HepG2 (cell line): Measurements from ENCODE around the gene STX4. TPM values are rescaled to one million over a fixed set of nuclear protein-coding genes. Genes with fewer than 3 reads are reported as not detected.

ENCODE experiments used
- ATF7-NPFF ChIP-seq: sonication (generic); formaldehyde crosslinking; IDR thresholded peaks from 2 replicates; pipeline ENCODE4 v1.8.1; 2023; ENCODE audit warnings: mild to moderate bottlenecking, low read depth, missing genetic modification reagents, moderate library complexity
- CREM ChIP-seq, 2 experiments: sonication (generic) in 1 of 2; formaldehyde crosslinking in 1 of 2; IDR thresholded peaks; 2 replicates each; pipeline versions ENCODE4 v1.4.0 to v1.6.1; 2016 to 2020; ENCODE audit warnings: antibody characterized with exemption in 1 of 2, mild to moderate bottlenecking in 1 of 2, missing genetic modification reagents in 1 of 2
- DR1 ChIP-seq: sonication (generic); formaldehyde crosslinking; IDR thresholded peaks from 2 replicates; pipeline ENCODE4 v1.8.0; 2021; ENCODE audit warnings: mild to moderate bottlenecking, missing genetic modification reagents, inconsistent platforms
- FOXA1 ChIP-seq, 2 experiments: fragments of 450-650 bp in 1 of 2; sonication (generic) in 1 of 2; formaldehyde crosslinking in 1 of 2; IDR thresholded peaks; 2 replicates each; pipeline versions ENCODE4 v1.4.0 to v1.6.1; 2016 to 2020; ENCODE audit warnings: missing genetic modification reagents in 1 of 2
- IKZF1 ChIP-seq: fragments of 450-650 bp; IDR thresholded peaks from 2 replicates; pipeline ENCODE4 v1.7.1; 2016
- PHF21A ChIP-seq: sonication (generic); formaldehyde crosslinking; IDR thresholded peaks from 2 replicates; pipeline ENCODE4 v1.5.0; 2020; ENCODE audit warnings: mild to moderate bottlenecking, missing genetic modification reagents
- SNAPC2 ChIP-seq: sonication (generic); formaldehyde crosslinking; IDR thresholded peaks from 2 replicates; pipeline ENCODE4 v1.8.1; 2022; ENCODE audit warnings: mild to moderate bottlenecking, missing genetic modification reagents
- ZBTB8A ChIP-seq: sonication (generic); formaldehyde crosslinking; IDR thresholded peaks from 2 replicates; pipeline ENCODE4 v1.4.0; 2020; ENCODE audit warnings: mild to moderate bottlenecking, low read depth, missing genetic modification reagents, borderline replicate concordance
- ZEB1 ChIP-seq: IDR thresholded peaks from 2 replicates; pipeline ENCODE4 v1.6.1; 2012; ENCODE audit warnings: mild to moderate bottlenecking, low read depth, inconsistent platforms; ENCODE audit not compliant: insufficient replicate concordance
- ZMYM2 ChIP-seq: sonication (generic); formaldehyde crosslinking; IDR thresholded peaks from 2 replicates; pipeline ENCODE4 v1.8.0; 2022; ENCODE audit warnings: mild to moderate bottlenecking, missing genetic modification reagents
- ZNF160 ChIP-seq: sonication (generic); formaldehyde crosslinking; IDR thresholded peaks from 2 replicates; pipeline ENCODE4 v1.8.0; 2022; ENCODE audit warnings: mild to moderate bottlenecking, inconsistent platforms, missing genetic modification reagents
- ZNF260 ChIP-seq: sonication (generic); formaldehyde crosslinking; IDR thresholded peaks from 2 replicates; pipeline ENCODE4 v1.4.0; 2020; ENCODE audit warnings: missing genetic modification reagents, low read depth, mild to moderate bottlenecking, borderline replicate concordance
- polyA plus RNA-seq, 8 experiments: library from polyadenylated mRNA; depleted of rRNA in 3 of 8; stranded (reverse) in 7 of 8; unstranded in 1 of 8; fragments of >200 nt; fragmentation: Illumina TruSeq in 4 of 8; extraction: Trizol in 4 of 8; gene quantifications; 2 replicates each; pipeline versions ENCODE4 v1.2.1 to v1.2.3, GENCODE V29; 2011 to 2016; ENCODE audit warnings: low read depth in 4 of 8, missing spikeins in 1 of 8, mixed read lengths in 1 of 8; ENCODE audit not compliant: insufficient read depth in 1 of 8
- total RNA-seq, 5 experiments: library from RNA; depleted of rRNA; stranded (reverse); fragments of >200 nt; fragmentation: Illumina TruSeq; extraction: Trizol; gene quantifications; 2 replicates each; pipeline ENCODE4 v1.2.3, GENCODE V29; 2016; ENCODE audit warnings: low read depth in 1 of 5
- TF ChIP-seq, protein P1 (sequence below): sonication (generic); formaldehyde crosslinking; IDR thresholded peaks from 2 replicates; pipeline ENCODE4 v1.5.0; 2020; ENCODE audit warnings: mild to moderate bottlenecking, low read depth, missing genetic modification reagents, borderline replicate concordance
- TF ChIP-seq, protein P2 (sequence below): sonication (generic); formaldehyde crosslinking; IDR thresholded peaks from 2 replicates; pipeline ENCODE4 v1.4.0; 2020; ENCODE audit warnings: mild to moderate bottlenecking, low read depth, missing genetic modification reagents
- TF ChIP-seq, protein P3 (sequence below): sonication (generic); formaldehyde crosslinking; IDR thresholded peaks from 2 replicates; pipeline ENCODE4 v1.4.0; 2020; ENCODE audit warnings: missing genetic modification reagents
- TF ChIP-seq, protein P4 (sequence below): sonication (generic); formaldehyde crosslinking; conservative IDR thresholded peaks from 2 replicates; pipeline ENCODE4 v1.4.0; 2020; ENCODE audit warnings: missing genetic modification reagents

Gene STX4
- total and polyA plus RNA-seq, 2 of the 13 experiments (the other 11 are each of a cell fraction or from before 2014, with no cell fraction given), result 29.2 to 34.6 TPM

DNA sequence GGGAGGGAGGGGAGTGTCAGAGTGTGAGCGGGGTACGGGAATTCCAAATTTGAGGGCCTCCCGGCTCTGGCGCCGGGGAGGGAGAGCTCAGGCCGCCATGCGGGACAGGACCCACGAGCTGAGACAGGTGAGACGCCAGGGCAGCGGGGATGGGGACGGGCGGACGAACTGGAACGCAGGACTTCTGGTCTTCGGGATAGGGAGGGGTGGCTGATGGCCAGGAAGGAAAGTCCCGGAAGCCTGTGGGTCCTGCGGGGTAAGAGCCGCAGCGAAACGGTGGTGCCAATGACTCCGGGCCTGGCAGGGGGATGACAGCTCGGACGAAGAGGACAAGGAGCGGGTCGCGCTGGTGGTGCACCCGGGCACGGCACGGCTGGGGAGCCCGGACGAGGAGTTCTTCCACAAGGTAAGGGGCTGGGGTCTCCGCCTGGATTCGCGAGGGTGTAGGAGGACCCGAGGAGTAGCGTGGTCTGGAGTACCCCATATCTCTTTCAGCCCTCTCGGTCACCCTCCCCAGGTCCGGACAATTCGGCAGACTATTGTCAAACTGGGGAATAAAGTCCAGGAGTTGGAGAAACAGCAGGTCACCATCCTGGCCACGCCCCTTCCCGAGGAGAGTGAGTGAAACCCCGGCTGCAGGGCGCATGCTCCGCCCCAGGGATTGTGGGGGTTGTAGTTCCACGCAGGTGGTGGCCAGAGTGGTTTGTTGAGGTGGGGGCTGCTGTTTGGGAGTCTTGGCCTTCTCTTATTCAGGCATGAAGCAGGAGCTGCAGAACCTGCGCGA lies 543 bp downstream of the STX4 start (continued):
- peak; percentile 95 for TF ChIP-seq DR1 (CRISPR knock-in tag)
- no peak for TF ChIP-seq ZMYM2 (CRISPR knock-in tag)
- TF ChIP-seq, protein P1, sequence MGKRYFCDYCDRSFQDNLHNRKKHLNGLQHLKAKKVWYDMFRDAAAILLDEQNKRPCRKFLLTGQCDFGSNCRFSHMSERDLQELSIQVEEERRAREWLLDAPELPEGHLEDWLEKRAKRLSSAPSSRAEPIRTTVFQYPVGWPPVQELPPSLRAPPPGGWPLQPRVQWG (CRISPR knock-in tag), result no peak
- peak; percentile 33 for TF ChIP-seq ZEB1
- TF ChIP-seq SNAPC2 (CRISPR knock-in tag), result no peak; the same call in 1 of the 2 replicates
- TF ChIP-seq, protein P2, sequence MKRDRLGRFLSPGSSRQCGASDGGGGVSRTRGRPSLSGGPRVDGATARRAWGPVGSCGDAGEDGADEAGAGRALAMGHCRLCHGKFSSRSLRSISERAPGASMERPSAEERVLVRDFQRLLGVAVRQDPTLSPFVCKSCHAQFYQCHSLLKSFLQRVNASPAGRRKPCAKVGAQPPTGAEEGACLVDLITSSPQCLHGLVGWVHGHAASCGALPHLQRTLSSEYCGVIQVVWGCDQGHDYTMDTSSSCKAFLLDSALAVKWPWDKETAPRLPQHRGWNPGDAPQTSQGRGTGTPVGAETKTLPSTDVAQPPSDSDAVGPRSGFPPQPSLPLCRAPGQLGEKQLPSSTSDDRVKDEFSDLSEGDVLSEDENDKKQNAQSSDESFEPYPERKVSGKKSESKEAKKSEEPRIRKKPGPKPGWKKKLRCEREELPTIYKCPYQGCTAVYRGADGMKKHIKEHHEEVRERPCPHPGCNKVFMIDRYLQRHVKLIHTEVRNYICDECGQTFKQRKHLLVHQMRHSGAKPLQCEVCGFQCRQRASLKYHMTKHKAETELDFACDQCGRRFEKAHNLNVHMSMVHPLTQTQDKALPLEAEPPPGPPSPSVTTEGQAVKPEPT (CRISPR knock-in tag), result no peak
- TF ChIP-seq, protein P3, sequence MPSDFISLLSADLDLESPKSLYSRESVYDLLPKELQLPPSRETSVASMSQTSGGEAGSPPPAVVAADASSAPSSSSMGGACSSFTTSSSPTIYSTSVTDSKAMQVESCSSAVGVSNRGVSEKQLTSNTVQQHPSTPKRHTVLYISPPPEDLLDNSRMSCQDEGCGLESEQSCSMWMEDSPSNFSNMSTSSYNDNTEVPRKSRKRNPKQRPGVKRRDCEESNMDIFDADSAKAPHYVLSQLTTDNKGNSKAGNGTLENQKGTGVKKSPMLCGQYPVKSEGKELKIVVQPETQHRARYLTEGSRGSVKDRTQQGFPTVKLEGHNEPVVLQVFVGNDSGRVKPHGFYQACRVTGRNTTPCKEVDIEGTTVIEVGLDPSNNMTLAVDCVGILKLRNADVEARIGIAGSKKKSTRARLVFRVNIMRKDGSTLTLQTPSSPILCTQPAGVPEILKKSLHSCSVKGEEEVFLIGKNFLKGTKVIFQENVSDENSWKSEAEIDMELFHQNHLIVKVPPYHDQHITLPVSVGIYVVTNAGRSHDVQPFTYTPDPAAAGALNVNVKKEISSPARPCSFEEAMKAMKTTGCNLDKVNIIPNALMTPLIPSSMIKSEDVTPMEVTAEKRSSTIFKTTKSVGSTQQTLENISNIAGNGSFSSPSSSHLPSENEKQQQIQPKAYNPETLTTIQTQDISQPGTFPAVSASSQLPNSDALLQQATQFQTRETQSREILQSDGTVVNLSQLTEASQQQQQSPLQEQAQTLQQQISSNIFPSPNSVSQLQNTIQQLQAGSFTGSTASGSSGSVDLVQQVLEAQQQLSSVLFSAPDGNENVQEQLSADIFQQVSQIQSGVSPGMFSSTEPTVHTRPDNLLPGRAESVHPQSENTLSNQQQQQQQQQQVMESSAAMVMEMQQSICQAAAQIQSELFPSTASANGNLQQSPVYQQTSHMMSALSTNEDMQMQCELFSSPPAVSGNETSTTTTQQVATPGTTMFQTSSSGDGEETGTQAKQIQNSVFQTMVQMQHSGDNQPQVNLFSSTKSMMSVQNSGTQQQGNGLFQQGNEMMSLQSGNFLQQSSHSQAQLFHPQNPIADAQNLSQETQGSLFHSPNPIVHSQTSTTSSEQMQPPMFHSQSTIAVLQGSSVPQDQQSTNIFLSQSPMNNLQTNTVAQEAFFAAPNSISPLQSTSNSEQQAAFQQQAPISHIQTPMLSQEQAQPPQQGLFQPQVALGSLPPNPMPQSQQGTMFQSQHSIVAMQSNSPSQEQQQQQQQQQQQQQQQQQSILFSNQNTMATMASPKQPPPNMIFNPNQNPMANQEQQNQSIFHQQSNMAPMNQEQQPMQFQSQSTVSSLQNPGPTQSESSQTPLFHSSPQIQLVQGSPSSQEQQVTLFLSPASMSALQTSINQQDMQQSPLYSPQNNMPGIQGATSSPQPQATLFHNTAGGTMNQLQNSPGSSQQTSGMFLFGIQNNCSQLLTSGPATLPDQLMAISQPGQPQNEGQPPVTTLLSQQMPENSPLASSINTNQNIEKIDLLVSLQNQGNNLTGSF, result no peak
- no peak for TF ChIP-seq IKZF1
- peak; percentile 39; the same call in 1 of the 2 replicates for TF ChIP-seq ZNF160 (CRISPR knock-in tag)
- TF ChIP-seq ZBTB8A (CRISPR knock-in tag), result no peak
- TF ChIP-seq, protein P4, sequence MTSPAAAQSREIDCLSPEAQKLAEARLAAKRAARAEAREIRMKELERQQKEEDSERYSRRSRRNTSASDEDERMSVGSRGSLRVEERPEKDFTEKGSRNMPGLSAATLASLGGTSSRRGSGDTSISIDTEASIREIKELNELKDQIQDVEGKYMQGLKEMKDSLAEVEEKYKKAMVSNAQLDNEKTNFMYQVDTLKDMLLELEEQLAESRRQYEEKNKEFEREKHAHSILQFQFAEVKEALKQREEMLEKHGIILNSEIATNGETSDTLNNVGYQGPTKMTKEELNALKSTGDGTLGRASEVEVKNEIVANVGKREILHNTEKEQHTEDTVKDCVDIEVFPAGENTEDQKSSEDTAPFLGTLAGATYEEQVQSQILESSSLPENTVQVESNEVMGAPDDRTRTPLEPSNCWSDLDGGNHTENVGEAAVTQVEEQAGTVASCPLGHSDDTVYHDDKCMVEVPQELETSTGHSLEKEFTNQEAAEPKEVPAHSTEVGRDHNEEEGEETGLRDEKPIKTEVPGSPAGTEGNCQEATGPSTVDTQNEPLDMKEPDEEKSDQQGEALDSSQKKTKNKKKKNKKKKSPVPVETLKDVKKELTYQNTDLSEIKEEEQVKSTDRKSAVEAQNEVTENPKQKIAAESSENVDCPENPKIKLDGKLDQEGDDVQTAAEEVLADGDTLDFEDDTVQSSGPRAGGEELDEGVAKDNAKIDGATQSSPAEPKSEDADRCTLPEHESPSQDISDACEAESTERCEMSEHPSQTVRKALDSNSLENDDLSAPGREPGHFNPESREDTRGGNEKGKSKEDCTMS (CRISPR knock-in tag), result no peak
- no peak for TF ChIP-seq FOXA1 (IDR thresholded peaks at IDR 0.05)
- no peak for TF ChIP-seq FOXA1 (CRISPR knock-in tag; IDR thresholded peaks at IDR 0.05)
- no peak for TF ChIP-seq ZNF260
- TF ChIP-seq ATF7-NPFF, result no peak
- TF ChIP-seq CREM (IDR thresholded peaks at IDR 0.05), result peak; percentile 73; the same call in 1 of the 2 replicates
- no peak for TF ChIP-seq CREM (CRISPR knock-in tag; IDR thresholded peaks at IDR 0.05)
- TF ChIP-seq PHF21A, result 0 out of 2 replicates have a peak, but pooled peaks have one; percentile 11
